K562 (cell line): Measurements from ENCODE around the gene EEF1A2.

Source experiments
- BHLHE40 ChIP-seq: IDR thresholded peaks from 2 replicates; pipeline ENCODE4 v1.6.1; 2011; ENCODE audit warnings: low read length, improper control_type of control experiment
- HMGXB4 ChIP-seq: sonication (generic); formaldehyde crosslinking; IDR thresholded peaks from 2 replicates; pipeline ENCODE4 v1.8.1; 2023; ENCODE audit warnings: mild to moderate bottlenecking, missing genetic modification reagents
- MEF2A ChIP-seq: IDR thresholded peaks from 2 replicates; pipeline ENCODE4 v1.6.1; 2011; ENCODE audit warnings: low read depth, mild to moderate bottlenecking, low read length, moderate library complexity; ENCODE audit not compliant: control insufficient read depth
- PHF21A ChIP-seq: fragments of 450-650 bp; IDR thresholded peaks from 2 replicates; pipeline ENCODE4 v1.6.1; 2017; ENCODE audit warnings: low read depth, borderline replicate concordance
- RAD21 ChIP-seq, 2 experiments: fragments of 250-450 bp in 1 of 2; fragments of 450-650 bp in 1 of 2; sonication (Bioruptor Pico) in 1 of 2; formaldehyde crosslinking in 1 of 2; IDR thresholded peaks in 1 of 2; conservative IDR thresholded peaks in 1 of 2; 2 replicates each; pipeline versions ENCODE4 v1.4.0 to v1.8.0; 2020 to 2022; ENCODE audit warnings: mild to moderate bottlenecking in 2 of 2, moderate library complexity in 1 of 2
- TF ChIP-seq, protein P1 (sequence below): fragments of 250-450 bp; sonication (Bioruptor Pico); IDR thresholded peaks from 2 replicates; pipeline ENCODE4 v1.5.0; 2020; ENCODE audit warnings: mild to moderate bottlenecking, borderline replicate concordance

GRCh38 chr20:63471717-63471980 lies 27.2 kb downstream of the EEF1A2 start:
- no peak for TF ChIP-seq PHF21A
- TF ChIP-seq HMGXB4 (CRISPR knock-in tag) = no peak
- TF ChIP-seq, protein P1, sequence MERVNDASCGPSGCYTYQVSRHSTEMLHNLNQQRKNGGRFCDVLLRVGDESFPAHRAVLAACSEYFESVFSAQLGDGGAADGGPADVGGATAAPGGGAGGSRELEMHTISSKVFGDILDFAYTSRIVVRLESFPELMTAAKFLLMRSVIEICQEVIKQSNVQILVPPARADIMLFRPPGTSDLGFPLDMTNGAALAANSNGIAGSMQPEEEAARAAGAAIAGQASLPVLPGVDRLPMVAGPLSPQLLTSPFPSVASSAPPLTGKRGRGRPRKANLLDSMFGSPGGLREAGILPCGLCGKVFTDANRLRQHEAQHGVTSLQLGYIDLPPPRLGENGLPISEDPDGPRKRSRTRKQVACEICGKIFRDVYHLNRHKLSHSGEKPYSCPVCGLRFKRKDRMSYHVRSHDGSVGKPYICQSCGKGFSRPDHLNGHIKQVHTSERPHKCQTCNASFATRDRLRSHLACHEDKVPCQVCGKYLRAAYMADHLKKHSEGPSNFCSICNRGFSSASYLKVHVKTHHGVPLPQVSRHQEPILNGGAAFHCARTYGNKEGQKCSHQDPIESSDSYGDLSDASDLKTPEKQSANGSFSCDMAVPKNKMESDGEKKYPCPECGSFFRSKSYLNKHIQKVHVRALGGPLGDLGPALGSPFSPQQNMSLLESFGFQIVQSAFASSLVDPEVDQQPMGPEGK (CRISPR knock-in tag) = no peak
- TF ChIP-seq RAD21 (CRISPR knock-in tag; conservative IDR thresholded peaks at IDR 0.05 in 1 of 2, IDR thresholded peaks at IDR 0.05 in 1 of 2) = no peak
- TF ChIP-seq BHLHE40 = no peak
- TF ChIP-seq MEF2A = no peak
